PC-3 (cell line): ENCODE data around the gene NAA40. TPM values are rescaled to one million over a fixed set of nuclear protein-coding genes. Genes with fewer than 3 reads are reported as not detected.

Experiments used
- ATAC-seq: fragments of 200-7000 bp; cut with Tn5 transposase; 2 replicates; pipeline ENCODE4 v1.9.1; 2020; ENCODE audit warnings: mild to moderate bottlenecking, moderate library complexity
- BruUV-seq: library from RNA; stranded (reverse); fragments of 400-500 nt; replicated peaks from 2 replicates; lab custom pipeline; 2021; lab: Mats Ljungman, UMichigan
- CTCF ChIA-PET: fragments of 300-600 bp; sonication (Branson Sonifier 250); formaldehyde crosslinking; loops from one replicate; lab custom pipeline; 2022; ENCODE audit warnings: antibody characterized with exemption; lab: Charles Lee
- POLR2A ChIA-PET: fragments of 300-600 bp; sonication (Branson Sonifier 250); formaldehyde crosslinking; loops from one replicate; lab custom pipeline; 2022; ENCODE audit warnings: antibody characterized with exemption; ENCODE audit not compliant: unreplicated experiment; lab: Charles Lee
- DNase-seq: peaks from one replicate; pipeline ENCODE4 v3.0.0-alpha.2; 2015
- H2AFZ ChIP-seq: fragments of 300-600 bp; sonication (generic); 2 replicates; pipeline ENCODE4 v1.6.0; 2016; ENCODE audit warnings: antibody characterized with exemption, low read length
- H3F3A ChIP-seq: fragments of 300-600 bp; sonication (generic); one replicate; pipeline ENCODE4 v1.6.0; 2017; ENCODE audit warnings: antibody characterized with exemption, low read length, control low read depth, mild to moderate bottlenecking; ENCODE audit not compliant: unreplicated experiment
- H3K27ac ChIP-seq: fragments of 300-600 bp; sonication (generic); 2 replicates; pipeline ENCODE4 v1.5.1; 2016; ENCODE audit warnings: mild to moderate bottlenecking, low read length
- H3K27me3 ChIP-seq: fragments of 300-600 bp; sonication (generic); 2 replicates; pipeline ENCODE4 v1.6.1; 2016; ENCODE audit warnings: low read length, mixed read lengths
- H3K36me3 ChIP-seq: fragments of 300-600 bp; sonication (generic); 2 replicates; pipeline ENCODE4 v1.6.1; 2016; ENCODE audit warnings: low read depth, mixed run types, low read length, mixed read lengths
- H3K4me1 ChIP-seq: fragments of 300-600 bp; sonication (generic); 2 replicates; pipeline ENCODE4 v1.5.1; 2016; ENCODE audit warnings: low read length; ENCODE audit not compliant: insufficient read depth
- H3K4me2 ChIP-seq: fragments of 300-600 bp; sonication (generic); 2 replicates; pipeline ENCODE4 v1.6.0; 2016; ENCODE audit warnings: low read length
- H3K4me3 ChIP-seq: fragments of 300-600 bp; sonication (generic); 2 replicates; pipeline ENCODE4 v1.5.1; 2016; ENCODE audit warnings: mild to moderate bottlenecking, low read length, mixed read lengths
- H3K79me2 ChIP-seq: fragments of 300-600 bp; sonication (generic); 2 replicates; pipeline ENCODE4 v1.6.1; 2017; ENCODE audit warnings: low read length, mixed read lengths
- H3K9ac ChIP-seq: fragments of 300-600 bp; sonication (generic); 2 replicates; pipeline ENCODE4 v1.6.0; 2016; ENCODE audit warnings: mild to moderate bottlenecking, low read length
- H3K9me2 ChIP-seq: fragments of 300-600 bp; sonication (generic); replicated peaks from 2 replicates; pipeline ENCODE4 v1.6.1; 2016; ENCODE audit warnings: mixed run types, low read length, mixed read lengths
- H3K9me3 ChIP-seq: fragments of 300-600 bp; sonication (generic); 2 replicates; pipeline ENCODE4 v1.6.1; 2016; ENCODE audit warnings: low read length, mixed read lengths
- H4K20me1 ChIP-seq: fragments of 300-600 bp; sonication (generic); 2 replicates; pipeline ENCODE4 v1.6.1; 2016; ENCODE audit warnings: low read length, mixed read lengths
- CTCF ChIP-seq: fragments of 300-600 bp; sonication (generic); conservative IDR thresholded peaks from 2 replicates; pipeline ENCODE4 v1.5.1; 2017; ENCODE audit warnings: antibody characterized with exemption, low read depth, mild to moderate bottlenecking, low read length
- EZH2 ChIP-seq: fragments of 300-600 bp; sonication (generic); IDR thresholded peaks from one replicate; pipeline ENCODE4 v1.6.1; 2017; ENCODE audit warnings: antibody characterized with exemption, mild to moderate bottlenecking, low read length; ENCODE audit not compliant: unreplicated experiment
- EZH2phosphoT487 ChIP-seq: fragments of 300-600 bp; sonication (generic); IDR thresholded peaks from 2 replicates; pipeline ENCODE4 v1.6.1; 2018; ENCODE audit warnings: mild to moderate bottlenecking, antibody characterized with exemption, low read length, borderline replicate concordance
- intact Hi-C: fragments of 100-400 bp; cut with micrococcal nuclease; formaldehyde crosslinking; loops from 2 replicates; pipeline ENCODE4 v1.9.0; 2023
- total RNA-seq: library from RNA; depleted of rRNA; stranded (reverse); fragments of >200 nt; gene quantifications from 2 replicates; pipeline ENCODE4 v1.2.3, GENCODE V29; 2014

The NAA40 gene
- total RNA-seq, 1 experiment from 2014 or later: 20.9 TPM

GRCh38 chr11:63907808-63908530 lies 30.8 kb upstream of the NAA40 start:
- H3K4me1 ChIP-seq: no peaks in the 10 kb centered on the region
- no peak overlapping the region for H3K4me2 ChIP-seq
- H3K36me3 ChIP-seq: peaks cover 24% of the 10 kb centered on the region
- no peaks in the 10 kb centered on the region for H3F3A ChIP-seq
- CTCF ChIA-PET: no interaction called here
- no peak overlapping the region for H3K27ac ChIP-seq
- ATAC-seq (no peak), DNase-seq (no peak)
- no peaks in the 10 kb centered on the region for H3K79me2 ChIP-seq
- no peaks in the 10 kb centered on the region for H3K9me2 ChIP-seq
- no peaks in the 10 kb centered on the region for H4K20me1 ChIP-seq
- intact Hi-C loops: no loop called here
- no peak overlapping the region for H3K9ac ChIP-seq
- H3K9me3 ChIP-seq: no peaks in the 10 kb centered on the region
- TF ChIP-seq EZH2 (no peak), CTCF (0 out of 2 replicates have a peak, but pooled peaks have one; percentile 8), EZH2phosphoT487 (no peak)
- H3K4me3 ChIP-seq: no peak overlapping the region
- no peak overlapping the region for H2AFZ ChIP-seq
- POLR2A ChIA-PET: no interaction called here
- BruUV-seq: no TSS peak
- no peaks in the 10 kb centered on the region for H3K27me3 ChIP-seq

- H3K9me3 ChIP-seq: no peaks in the 10 kb centered on the region
- H3K9me2 ChIP-seq: no peaks in the 10 kb centered on the region
- no peaks in the 10 kb centered on the region for H3K4me1 ChIP-seq
- no TSS peak for BruUV-seq
- H3K79me2 ChIP-seq: no peaks in the 10 kb centered on the region
- H3K4me3 ChIP-seq: no peak overlapping the region
- no peak overlapping the region for H3K27ac ChIP-seq
- no peaks in the 10 kb centered on the region for H4K20me1 ChIP-seq
- no peak overlapping the region for H3K9ac ChIP-seq
- POLR2A ChIA-PET: interaction anchor here (0.7 kb wide), 1 partner anchor 348 kb away, joined by 9 read pairs; no protein-coding TSS in a partner anchor
- no peak overlapping the region for H2AFZ ChIP-seq
- H3F3A ChIP-seq: no peaks in the 10 kb centered on the region
- DNase-seq (no peak), ATAC-seq (no peak)
- no peak overlapping the region for H3K4me2 ChIP-seq
- CTCF ChIA-PET: no interaction called here
- H3K27me3 ChIP-seq: no peaks in the 10 kb centered on the region
- peaks cover 19% of the 10 kb centered on the region; the same call in 1 of the 2 replicates for H3K36me3 ChIP-seq
- no peak for TF ChIP-seq EZH2phosphoT487
- TF ChIP-seq CTCF: no peak
- TF ChIP-seq EZH2: no peak
- intact Hi-C loops: no loop called here
Observed at GRCh38 chr11:63908631-63909401, 30.0 kb upstream of the NAA40 start.
